ENCODE measurements around the gene HGFAC.

The HGFAC gene

DNA sequence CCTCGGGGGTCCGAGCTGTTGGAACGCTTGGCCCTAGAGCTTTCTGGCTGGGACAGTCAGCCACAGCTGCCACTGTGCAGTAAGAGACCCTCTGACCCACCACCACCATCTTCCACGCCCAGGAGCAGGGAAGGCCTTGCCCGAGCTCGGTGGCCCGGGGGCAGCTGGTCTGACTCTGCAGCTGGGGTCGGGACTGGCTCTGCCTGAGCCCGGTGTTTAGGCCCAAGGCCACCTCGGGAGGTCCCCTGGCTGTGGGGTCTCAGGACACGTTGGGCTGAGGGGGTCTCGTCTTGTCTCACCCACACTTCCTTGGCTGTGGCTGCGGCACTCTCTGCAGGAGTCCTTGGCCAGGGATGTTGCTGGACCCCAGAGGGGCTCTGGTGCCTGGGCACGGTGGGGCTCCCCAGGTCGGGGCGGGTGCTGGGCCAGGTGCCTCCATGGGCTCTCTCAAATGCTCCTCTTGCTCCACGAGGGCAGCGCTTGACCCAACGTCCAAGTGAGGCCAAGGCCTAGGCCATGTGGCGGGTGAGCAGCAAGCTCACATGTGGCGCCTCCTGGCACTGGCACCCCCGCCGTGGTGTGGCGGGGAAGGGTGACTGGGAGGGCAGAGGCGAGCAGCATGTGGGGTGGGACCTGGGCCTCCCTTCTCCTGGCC, 44.2 kb downstream of the HGFAC start:
- TF ChIP-seq CTCF (IDR thresholded peaks at IDR 0.05; ENCODE audit: low read depth, low read length), result no peak
- DNase-seq (ENCODE audit: low read depth, low spot score), result no peak
- H3K4me3 ChIP-seq (ENCODE audit: low read depth, low read length), result no peak overlapping the region
- in situ Hi-C loops (cut with HindIII; ENCODE audit: low sequenced_read_pairs), result no loop called here

- TF ChIP-seq CTCF (IDR thresholded peaks at IDR 0.05; ENCODE audit: low read depth, low read length), result no peak
- in situ Hi-C loops (cut with HindIII; ENCODE audit: low sequenced_read_pairs), result no loop called here
- no peak overlapping the region for H3K4me3 ChIP-seq (ENCODE audit: low read depth, low read length)
- DNase-seq (ENCODE audit: low read depth, low spot score), result no peak
Measured at GRCh38 chr4:3486541-3487540, 45.1 kb downstream of the HGFAC start.

- in situ Hi-C loops (cut with HindIII; ENCODE audit: low sequenced_read_pairs), result no loop called here
- no peak for DNase-seq (ENCODE audit: low read depth, low spot score)
- no peak for TF ChIP-seq CTCF (IDR thresholded peaks at IDR 0.05; ENCODE audit: low read depth, low read length)
- no peak overlapping the region for H3K4me3 ChIP-seq (ENCODE audit: low read depth, low read length)
Measured at GRCh38 chr4:3487861-3488260, 46.1 kb downstream of the HGFAC start.

DNA sequence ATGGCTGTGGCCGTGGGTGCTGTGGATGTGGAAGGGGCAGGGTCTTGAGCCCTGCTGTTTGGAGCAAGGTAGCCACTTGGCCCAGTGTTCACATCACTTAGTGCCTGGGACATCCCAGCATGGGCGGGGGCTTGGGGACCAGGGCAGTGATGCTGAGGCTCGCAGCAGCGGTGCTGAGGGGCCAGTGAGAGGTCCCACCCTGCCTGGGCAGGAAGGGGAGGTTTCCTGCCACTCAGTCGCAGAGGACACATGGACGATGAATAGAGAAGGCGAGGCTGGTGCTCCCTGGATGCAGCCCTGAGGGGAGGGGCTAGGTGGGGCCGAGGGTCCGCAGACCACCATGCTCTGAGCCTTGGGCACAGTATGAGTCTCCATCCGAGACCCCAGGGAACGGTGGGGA, 47.1 kb downstream of the HGFAC start:
- no peak for TF ChIP-seq CTCF (IDR thresholded peaks at IDR 0.05; ENCODE audit: low read depth, low read length)
- in situ Hi-C loops (cut with HindIII; ENCODE audit: low sequenced_read_pairs), result no loop called here
- DNase-seq (ENCODE audit: low read depth, low spot score), result no peak
- no peak overlapping the region for H3K4me3 ChIP-seq (ENCODE audit: low read depth, low read length)

DNA sequence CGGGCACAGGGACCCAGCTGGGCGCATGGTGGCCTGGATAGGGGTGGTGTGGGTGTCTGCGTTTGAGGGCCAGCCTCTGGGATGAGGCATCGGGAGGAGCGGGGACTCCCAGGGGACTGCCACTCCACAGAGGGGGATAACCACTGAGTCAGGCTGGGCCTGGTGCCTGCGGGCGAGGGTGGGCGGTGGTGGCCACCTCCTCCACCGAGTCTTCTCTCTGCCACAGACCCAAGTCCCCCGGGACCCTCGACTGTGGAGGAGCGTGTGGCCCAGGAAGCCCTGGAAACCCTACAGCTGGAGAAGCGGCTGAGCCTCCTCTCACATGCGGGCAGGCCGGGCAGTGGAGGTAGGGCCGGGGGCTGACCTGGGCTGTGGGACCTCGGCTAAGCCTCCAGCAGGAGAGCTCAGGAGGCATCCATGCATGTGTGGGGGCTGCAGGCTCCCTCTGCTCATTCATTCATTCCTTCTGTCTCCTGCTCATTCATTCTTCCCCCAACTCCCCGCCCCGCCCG, 47.7 kb downstream of the HGFAC start:
- DNase-seq (ENCODE audit: low read depth, low spot score), result no peak
- in situ Hi-C loops (cut with HindIII; ENCODE audit: low sequenced_read_pairs), result no loop called here
- no peak for TF ChIP-seq CTCF (IDR thresholded peaks at IDR 0.05; ENCODE audit: low read depth, low read length)
- no peak overlapping the region for H3K4me3 ChIP-seq (ENCODE audit: low read depth, low read length)

DNA sequence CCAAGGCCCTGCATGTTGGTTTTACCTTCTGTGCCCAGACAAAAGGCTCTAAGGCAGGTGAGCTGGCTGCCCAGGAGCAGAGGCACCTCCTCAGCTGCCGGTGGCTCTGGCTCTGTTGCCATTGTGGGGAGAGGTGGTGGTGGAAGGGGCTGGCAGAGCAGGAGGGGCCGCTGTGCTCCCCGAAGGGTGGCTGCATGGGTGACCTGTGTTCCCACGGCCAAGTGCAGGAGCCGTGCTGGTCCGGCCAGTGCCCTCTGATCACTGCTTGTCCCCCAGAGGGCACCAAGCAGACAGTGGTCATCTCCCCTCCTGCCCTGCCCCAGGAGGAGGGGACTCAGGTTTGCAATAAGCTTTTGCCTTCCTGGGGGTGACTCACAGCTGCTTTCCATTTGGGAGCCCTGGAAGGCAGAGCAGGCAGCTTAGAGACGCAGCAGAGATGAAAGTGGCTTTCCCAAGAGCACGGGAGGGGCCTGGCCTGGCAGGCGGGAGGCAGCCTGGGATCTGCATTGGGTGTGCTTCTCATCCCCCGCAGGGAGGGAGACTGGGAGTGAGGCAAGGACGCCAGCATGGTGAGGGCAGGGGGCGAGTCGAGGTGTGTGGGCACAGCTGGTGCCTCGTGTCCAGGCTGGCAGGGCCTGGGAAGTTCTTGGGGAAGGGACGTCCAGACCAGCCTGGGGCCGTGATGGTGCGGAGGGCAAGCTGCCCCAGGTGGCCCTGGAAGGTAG, 50.1 kb downstream of the HGFAC start:
- in situ Hi-C loops (cut with HindIII; ENCODE audit: low sequenced_read_pairs), result no loop called here

More for the DNA sequence above, 50.1 kb downstream of the HGFAC start:
- TF ChIP-seq CTCF (IDR thresholded peaks at IDR 0.05; ENCODE audit: low read depth, low read length), result no peak
- H3K4me3 ChIP-seq (ENCODE audit: low read depth, low read length), result no peak overlapping the region
- DNase-seq (ENCODE audit: low read depth, low spot score), result no peak
